SU-DHL-6 (cell line): ENCODE data around the gene IL1A.

Experiments used
- EZH2phosphoT487 ChIP-seq: fragments of 200-600 bp; sonication (generic), shearing (Covaris generic); conservative IDR thresholded peaks from 2 replicates; pipeline ENCODE4 v1.6.1; 2018; ENCODE audit warnings: mild to moderate bottlenecking, antibody characterized with exemption, low read length, moderate library complexity, mixed read lengths
- TF ChIP-seq, protein P1 (sequence below): fragments of 200-600 bp; sonication (generic); IDR thresholded peaks from one replicate; pipeline ENCODE4 v1.5.1; 2017; ENCODE audit warnings: antibody characterized with exemption, mild to moderate bottlenecking, low read length, moderate library complexity; ENCODE audit not compliant: insufficient read depth, poor library complexity, severe bottlenecking

DNA sequence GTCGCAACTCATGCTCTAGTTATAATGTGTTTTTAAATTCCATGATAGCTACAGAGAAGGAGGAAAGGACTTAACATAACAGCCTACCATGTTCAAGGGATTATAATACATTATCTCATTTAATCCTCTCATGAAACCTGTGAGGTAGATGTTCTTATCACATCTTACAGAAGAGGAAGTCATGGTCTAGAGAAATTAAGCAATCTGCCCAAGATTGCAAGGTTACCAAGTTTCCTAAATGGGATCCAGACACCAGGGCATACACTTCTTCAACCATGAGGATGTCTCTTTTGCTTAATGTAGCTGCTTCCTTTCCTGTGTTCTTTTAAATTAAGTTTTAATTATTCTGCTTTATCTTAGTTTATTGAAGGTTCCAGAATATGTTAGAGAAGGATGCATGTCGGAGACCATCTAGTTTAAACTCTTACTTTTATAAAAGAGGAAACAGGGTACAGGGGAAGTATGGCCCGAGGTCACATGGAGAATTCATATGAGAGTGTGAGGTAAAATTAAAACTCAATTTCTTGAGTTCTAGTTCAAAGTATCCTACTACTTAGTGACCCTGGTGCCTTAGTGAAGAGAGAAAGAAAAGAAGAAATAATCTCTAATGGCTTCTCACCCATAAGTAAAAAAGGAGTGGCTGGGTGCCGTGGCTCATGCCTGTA, 3.6 kb upstream of the IL1A start:
- TF ChIP-seq, protein P1, sequence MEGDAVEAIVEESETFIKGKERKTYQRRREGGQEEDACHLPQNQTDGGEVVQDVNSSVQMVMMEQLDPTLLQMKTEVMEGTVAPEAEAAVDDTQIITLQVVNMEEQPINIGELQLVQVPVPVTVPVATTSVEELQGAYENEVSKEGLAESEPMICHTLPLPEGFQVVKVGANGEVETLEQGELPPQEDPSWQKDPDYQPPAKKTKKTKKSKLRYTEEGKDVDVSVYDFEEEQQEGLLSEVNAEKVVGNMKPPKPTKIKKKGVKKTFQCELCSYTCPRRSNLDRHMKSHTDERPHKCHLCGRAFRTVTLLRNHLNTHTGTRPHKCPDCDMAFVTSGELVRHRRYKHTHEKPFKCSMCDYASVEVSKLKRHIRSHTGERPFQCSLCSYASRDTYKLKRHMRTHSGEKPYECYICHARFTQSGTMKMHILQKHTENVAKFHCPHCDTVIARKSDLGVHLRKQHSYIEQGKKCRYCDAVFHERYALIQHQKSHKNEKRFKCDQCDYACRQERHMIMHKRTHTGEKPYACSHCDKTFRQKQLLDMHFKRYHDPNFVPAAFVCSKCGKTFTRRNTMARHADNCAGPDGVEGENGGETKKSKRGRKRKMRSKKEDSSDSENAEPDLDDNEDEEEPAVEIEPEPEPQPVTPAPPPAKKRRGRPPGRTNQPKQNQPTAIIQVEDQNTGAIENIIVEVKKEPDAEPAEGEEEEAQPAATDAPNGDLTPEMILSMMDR = no peak
- TF ChIP-seq EZH2phosphoT487 = no peak
